Hepatocyte (in vitro differentiated cells): ENCODE data around the gene FGD4. TPM values are rescaled to one million over a fixed set of nuclear protein-coding genes. Genes with fewer than 3 reads are reported as not detected.

Experiments used
- DNase-seq: peaks from one replicate; pipeline ENCODE4 v3.0.0-alpha.2; 2016; ENCODE audit warnings: low spot score
- H2AFZ ChIP-seq: fragments of 200-600 bp; sonication (generic); 2 replicates; pipeline ENCODE4 v1.6.0; 2016; ENCODE audit warnings: antibody characterized with exemption, mild to moderate bottlenecking
- H3K27ac ChIP-seq: fragments of 200-600 bp; sonication (generic); 2 replicates; pipeline ENCODE4 v1.5.1; 2016; ENCODE audit warnings: mild to moderate bottlenecking
- H3K27me3 ChIP-seq: fragments of 200-600 bp; sonication (generic); 2 replicates; pipeline ENCODE4 v1.6.1; 2016
- H3K36me3 ChIP-seq: fragments of 200-600 bp; sonication (generic); replicated peaks from 2 replicates; pipeline ENCODE4 v1.5.1; 2016; ENCODE audit warnings: low read depth; ENCODE audit not compliant: insufficient read depth
- H3K4me1 ChIP-seq: fragments of 200-600 bp; sonication (generic); 2 replicates; pipeline ENCODE4 v1.5.1; 2016; ENCODE audit warnings: mild to moderate bottlenecking, moderate library complexity; ENCODE audit not compliant: insufficient read depth
- H3K4me2 ChIP-seq: fragments of 200-600 bp; sonication (generic); 2 replicates; pipeline ENCODE4 v1.6.0; 2016
- H3K4me3 ChIP-seq: fragments of 200-600 bp; sonication (generic); 2 replicates; pipeline ENCODE4 v1.5.1; 2016; ENCODE audit warnings: mild to moderate bottlenecking
- H3K79me2 ChIP-seq: fragments of 200-600 bp; sonication (generic); 2 replicates; pipeline ENCODE4 v1.6.0; 2017; ENCODE audit warnings: mild to moderate bottlenecking
- H3K9me2 ChIP-seq: fragments of 200-600 bp; sonication (generic); replicated peaks from 2 replicates; pipeline ENCODE4 v1.6.0; 2017; ENCODE audit warnings: mild to moderate bottlenecking; ENCODE audit not compliant: insufficient read depth
- H3K9me3 ChIP-seq: fragments of 200-600 bp; sonication (generic); 2 replicates; pipeline ENCODE4 v1.5.1; 2016; ENCODE audit warnings: low read depth, mild to moderate bottlenecking
- H4K20me1 ChIP-seq: fragments of 200-600 bp; sonication (generic); 2 replicates; pipeline ENCODE4 v1.6.0; 2016; ENCODE audit warnings: mild to moderate bottlenecking; ENCODE audit not compliant: insufficient read depth, poor library complexity, severe bottlenecking
- CTCF ChIP-seq: fragments of 200-600 bp; sonication (generic); IDR thresholded peaks from 2 replicates; pipeline ENCODE4 v1.5.1; 2016; ENCODE audit warnings: antibody characterized with exemption, mild to moderate bottlenecking; ENCODE audit not compliant: poor library complexity
- EZH2 ChIP-seq: fragments of 200-600 bp; sonication (generic); IDR thresholded peaks from 2 replicates; pipeline ENCODE4 v1.6.1; 2016; ENCODE audit warnings: antibody characterized with exemption, mild to moderate bottlenecking, borderline replicate concordance
- EZH2phosphoT487 ChIP-seq: fragments of 200-600 bp; sonication (generic); IDR thresholded peaks from one replicate; pipeline ENCODE4 v1.6.1; 2018; ENCODE audit warnings: antibody characterized with exemption, mild to moderate bottlenecking, low read depth, moderate library complexity; ENCODE audit not compliant: unreplicated experiment, severe bottlenecking
- WGBS: methylation state at CpG from one replicate; pipeline ENCODE4 v1.1.6; 2016; ENCODE audit warnings: low lambda C conversion rate; ENCODE audit errors: missing lambda C conversion rate; 5-methylcytosine and 5-hydroxymethylcytosine counted together
- polyA plus RNA-seq: library from polyadenylated mRNA; unstranded; fragments of >200 nt; fragmentation: Nextera tagmentation; extraction: Ambion mirVana; gene quantifications from 2 replicates; pipeline ENCODE4 v1.2.1, GENCODE V29; 2016
- total RNA-seq: library from RNA; depleted of rRNA; stranded (reverse); fragments of >200 nt; gene quantifications from 2 replicates; pipeline ENCODE4 v1.2.3, GENCODE V29; 2014

Gene FGD4
- total and polyA plus RNA-seq, 2 experiments from 2014 or later = 15.2 to 41.5 TPM

GRCh38 chr12:32600681-32601080 lies 201.3 kb downstream of the FGD4 start:
- Histone ChIP-seq H3K4me1 (peaks cover 8% of the 10 kb centered on the region), H3K27ac (no peak overlapping the region), H3K9me2 (no peaks in the 10 kb centered on the region), H2AFZ (no peak overlapping the region), H3K36me3 (no peaks in the 10 kb centered on the region), H3K9me3 (no peaks in the 10 kb centered on the region), H4K20me1 (no peaks in the 10 kb centered on the region), H3K4me3 (no peak overlapping the region), H3K79me2 (no peaks in the 10 kb centered on the region), H3K27me3 (no peaks in the 10 kb centered on the region), H3K4me2 (no peak overlapping the region)
- WGBS = 98% methylated on average over 2 of the region's 2 CpGs
- TF ChIP-seq CTCF = no peak
- no peak for TF ChIP-seq EZH2phosphoT487
- no peak for TF ChIP-seq EZH2
- no peak for DNase-seq

GRCh38 chr12:32603071-32603470 lies 203.7 kb downstream of the FGD4 start:
- H3K27ac ChIP-seq = no peak overlapping the region
- no peak overlapping the region for H2AFZ ChIP-seq
- no peaks in the 10 kb centered on the region for H3K36me3 ChIP-seq
- peaks cover 16% of the 10 kb centered on the region for H3K4me1 ChIP-seq
- H3K79me2 ChIP-seq = no peaks in the 10 kb centered on the region
- no peak for DNase-seq
- no peaks in the 10 kb centered on the region for H3K27me3 ChIP-seq
- TF ChIP-seq EZH2phosphoT487 = no peak
- TF ChIP-seq CTCF = no peak
- TF ChIP-seq EZH2 = no peak
- H3K9me2 ChIP-seq = no peaks in the 10 kb centered on the region
- no peaks in the 10 kb centered on the region for H3K9me3 ChIP-seq
- H3K4me2 ChIP-seq = no peak overlapping the region
- no peak overlapping the region for H3K4me3 ChIP-seq
- 100% methylated on average over 1 of the region's 3 CpGs for WGBS
- H4K20me1 ChIP-seq = no peaks in the 10 kb centered on the region

GRCh38 chr12:32603858-32604257 lies 204.5 kb downstream of the FGD4 start:
- no peak for TF ChIP-seq EZH2phosphoT487
- no peak for TF ChIP-seq EZH2
- TF ChIP-seq CTCF = no peak
- Histone ChIP-seq H3K27ac (no peak overlapping the region), H3K9me2 (no peaks in the 10 kb centered on the region), H4K20me1 (no peaks in the 10 kb centered on the region), H3K36me3 (no peaks in the 10 kb centered on the region), H3K4me2 (no peak overlapping the region), H2AFZ (no peak overlapping the region), H3K4me3 (no peak overlapping the region), H3K4me1 (peaks cover 16% of the 10 kb centered on the region), H3K9me3 (no peaks in the 10 kb centered on the region), H3K79me2 (no peaks in the 10 kb centered on the region), H3K27me3 (no peaks in the 10 kb centered on the region)
- 92% methylated on average over 2 of the region's 2 CpGs for WGBS
- DNase-seq = no peak

- Histone ChIP-seq H3K4me3 (no peak overlapping the region), H2AFZ (no peak overlapping the region), H4K20me1 (no peaks in the 10 kb centered on the region), H3K27me3 (no peaks in the 10 kb centered on the region), H3K9me3 (no peaks in the 10 kb centered on the region), H3K4me1 (peaks cover 16% of the 10 kb centered on the region), H3K9me2 (no peaks in the 10 kb centered on the region), H3K36me3 (no peaks in the 10 kb centered on the region), H3K27ac (no peak overlapping the region), H3K79me2 (no peaks in the 10 kb centered on the region), H3K4me2 (no peak overlapping the region)
- TF ChIP-seq CTCF (no peak), EZH2phosphoT487 (no peak), EZH2 (no peak)
- DNase-seq = no peak
- WGBS = 43% methylated on average over 2 of the region's 2 CpGs
Measured at GRCh38 chr12:32604565-32604964, 205.2 kb downstream of the FGD4 start.
